PC-9 (cell line): ENCODE data around the gene RIF1. TPM values are rescaled to one million over a fixed set of nuclear protein-coding genes. Genes with fewer than 3 reads are reported as not detected.

Experiments used
- Bru-seq: library from RNA; stranded (reverse); fragments of 400-500 nt; gene quantifications from one replicate; lab custom pipeline; 2021; lab: Mats Ljungman, UMichigan
- BruChase-seq, 2 experiments: library from RNA; stranded (reverse); fragments of 400-500 nt; gene quantifications; one replicate each; lab custom pipeline; 2021; lab: Mats Ljungman, UMichigan
- BruUV-seq: library from RNA; stranded (reverse); fragments of 400-500 nt; replicated peaks from 2 replicates; lab custom pipeline; 2021; lab: Mats Ljungman, UMichigan
- CTCF ChIA-PET: fragments of 300-600 bp; sonication (Branson Sonifier 250); formaldehyde crosslinking; loops from one replicate; lab custom pipeline; 2022; ENCODE audit warnings: antibody characterized with exemption; lab: Charles Lee
- POLR2A ChIA-PET: fragments of 300-600 bp; sonication (Branson Sonifier 250); formaldehyde crosslinking; loops from one replicate; lab custom pipeline; 2022; ENCODE audit warnings: antibody characterized with exemption; ENCODE audit not compliant: unreplicated experiment; lab: Charles Lee
- DNase-seq, 2 experiments: peaks; one replicate each; pipeline versions ENCODE4 v3.0.0 to v3.0.0-alpha.2; 2015 to 2022; ENCODE audit warnings: mixed read lengths in 1 of 2
- H2AFZ ChIP-seq: fragments of 200-600 bp; sonication (generic); 2 replicates; pipeline ENCODE4 v1.8.1; 2017; ENCODE audit warnings: antibody characterized with exemption
- H3F3A ChIP-seq: fragments of 200-600 bp; sonication (generic); 2 replicates; pipeline ENCODE4 v1.8.1; 2017; ENCODE audit warnings: antibody characterized with exemption, mild to moderate bottlenecking, low read depth; ENCODE audit not compliant: insufficient read depth
- H3K27ac ChIP-seq: fragments of 200-600 bp; sonication (generic); 2 replicates; pipeline ENCODE4 v1.6.1; 2016; ENCODE audit warnings: mixed run types
- H3K27me3 ChIP-seq: fragments of 200-600 bp; sonication (generic); 2 replicates; pipeline ENCODE4 v1.6.1; 2016; ENCODE audit warnings: low read depth, mixed run types; ENCODE audit not compliant: insufficient read depth
- H3K36me3 ChIP-seq: fragments of 200-600 bp; sonication (generic); 2 replicates; pipeline ENCODE4 v1.6.1; 2016; ENCODE audit warnings: low read depth, mixed run types
- H3K4me1 ChIP-seq: fragments of 200-600 bp; sonication (generic); replicated peaks from 2 replicates; pipeline ENCODE4 v1.6.1; 2016; ENCODE audit warnings: mixed run types; ENCODE audit not compliant: insufficient read depth
- H3K4me2 ChIP-seq: fragments of 200-600 bp; sonication (generic); 2 replicates; pipeline ENCODE4 v1.6.1; 2017; ENCODE audit warnings: mixed run types
- H3K4me3 ChIP-seq: fragments of 200-600 bp; sonication (generic); 2 replicates; pipeline ENCODE4 v1.6.1; 2016; ENCODE audit warnings: mixed run types
- H3K79me2 ChIP-seq: fragments of 200-600 bp; sonication (generic); 2 replicates; pipeline ENCODE4 v1.6.1; 2017; ENCODE audit warnings: low read depth, mixed run types
- H3K9me2 ChIP-seq: fragments of 200-600 bp; sonication (generic); 2 replicates; pipeline ENCODE4 v1.8.1; 2017; ENCODE audit warnings: mild to moderate bottlenecking; ENCODE audit not compliant: insufficient read depth
- H3K9me3 ChIP-seq: fragments of 200-600 bp; sonication (generic); 2 replicates; pipeline ENCODE4 v1.8.1; 2016; ENCODE audit warnings: low read depth; ENCODE audit not compliant: insufficient read depth
- H4K20me1 ChIP-seq: fragments of 200-600 bp; sonication (generic); 2 replicates; pipeline ENCODE4 v1.8.1; 2017; ENCODE audit not compliant: insufficient read depth
- EZH2 ChIP-seq: fragments of 200-600 bp; sonication (generic); IDR thresholded peaks from 2 replicates; pipeline ENCODE4 v1.8.0; 2017; ENCODE audit warnings: antibody characterized with exemption, low read depth
- intact Hi-C: fragments of 100-400 bp; cut with micrococcal nuclease; formaldehyde crosslinking; loops from one replicate; pipeline ENCODE4 v1.10.0; 2022; ENCODE audit not compliant: unreplicated experiment
- long read RNA-seq: library from polyadenylated mRNA; stranded (forward); transcript quantifications from one replicate; pipeline ENCODE4 v2.0.0, GENCODE V29; 2022
- total RNA-seq: library from RNA; stranded (reverse); gene quantifications from 2 replicates; pipeline ENCODE4 v1.2.3, GENCODE V29; 2021
- TF ChIP-seq, protein P1 (sequence below): fragments of 200-600 bp; sonication (generic); conservative IDR thresholded peaks from 2 replicates; pipeline ENCODE4 v1.6.1; 2017; ENCODE audit warnings: mixed run types, antibody characterized with exemption, mild to moderate bottlenecking, moderate library complexity

Gene RIF1, protein sequence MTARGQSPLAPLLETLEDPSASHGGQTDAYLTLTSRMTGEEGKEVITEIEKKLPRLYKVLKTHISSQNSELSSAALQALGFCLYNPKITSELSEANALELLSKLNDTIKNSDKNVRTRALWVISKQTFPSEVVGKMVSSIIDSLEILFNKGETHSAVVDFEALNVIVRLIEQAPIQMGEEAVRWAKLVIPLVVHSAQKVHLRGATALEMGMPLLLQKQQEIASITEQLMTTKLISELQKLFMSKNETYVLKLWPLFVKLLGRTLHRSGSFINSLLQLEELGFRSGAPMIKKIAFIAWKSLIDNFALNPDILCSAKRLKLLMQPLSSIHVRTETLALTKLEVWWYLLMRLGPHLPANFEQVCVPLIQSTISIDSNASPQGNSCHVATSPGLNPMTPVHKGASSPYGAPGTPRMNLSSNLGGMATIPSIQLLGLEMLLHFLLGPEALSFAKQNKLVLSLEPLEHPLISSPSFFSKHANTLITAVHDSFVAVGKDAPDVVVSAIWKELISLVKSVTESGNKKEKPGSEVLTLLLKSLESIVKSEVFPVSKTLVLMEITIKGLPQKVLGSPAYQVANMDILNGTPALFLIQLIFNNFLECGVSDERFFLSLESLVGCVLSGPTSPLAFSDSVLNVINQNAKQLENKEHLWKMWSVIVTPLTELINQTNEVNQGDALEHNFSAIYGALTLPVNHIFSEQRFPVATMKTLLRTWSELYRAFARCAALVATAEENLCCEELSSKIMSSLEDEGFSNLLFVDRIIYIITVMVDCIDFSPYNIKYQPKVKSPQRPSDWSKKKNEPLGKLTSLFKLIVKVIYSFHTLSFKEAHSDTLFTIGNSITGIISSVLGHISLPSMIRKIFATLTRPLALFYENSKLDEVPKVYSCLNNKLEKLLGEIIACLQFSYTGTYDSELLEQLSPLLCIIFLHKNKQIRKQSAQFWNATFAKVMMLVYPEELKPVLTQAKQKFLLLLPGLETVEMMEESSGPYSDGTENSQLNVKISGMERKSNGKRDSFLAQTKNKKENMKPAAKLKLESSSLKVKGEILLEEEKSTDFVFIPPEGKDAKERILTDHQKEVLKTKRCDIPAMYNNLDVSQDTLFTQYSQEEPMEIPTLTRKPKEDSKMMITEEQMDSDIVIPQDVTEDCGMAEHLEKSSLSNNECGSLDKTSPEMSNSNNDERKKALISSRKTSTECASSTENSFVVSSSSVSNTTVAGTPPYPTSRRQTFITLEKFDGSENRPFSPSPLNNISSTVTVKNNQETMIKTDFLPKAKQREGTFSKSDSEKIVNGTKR (N-terminal part only)
- total RNA-seq (39.4 and 47.2 TPM in 2 replicates), Bru-seq, nascent RNA (percentile 95 among the genes with signal in this experiment), BruChase-seq, experiment 1, labeled RNA remaining after a 2-hour chase (percentile 93 among the genes with signal in this experiment), BruChase-seq, experiment 2, labeled RNA remaining after a 6-hour chase (percentile 95 among the genes with signal in this experiment)
- long read RNA-seq, full-length matches to known transcripts: 1 of 7 reads
- long read RNA-seq, partial matches to known transcripts: 2 of 7 reads
- long read RNA-seq, other reads (novel, unspliced or antisense): 4 of 7 reads

DNA sequence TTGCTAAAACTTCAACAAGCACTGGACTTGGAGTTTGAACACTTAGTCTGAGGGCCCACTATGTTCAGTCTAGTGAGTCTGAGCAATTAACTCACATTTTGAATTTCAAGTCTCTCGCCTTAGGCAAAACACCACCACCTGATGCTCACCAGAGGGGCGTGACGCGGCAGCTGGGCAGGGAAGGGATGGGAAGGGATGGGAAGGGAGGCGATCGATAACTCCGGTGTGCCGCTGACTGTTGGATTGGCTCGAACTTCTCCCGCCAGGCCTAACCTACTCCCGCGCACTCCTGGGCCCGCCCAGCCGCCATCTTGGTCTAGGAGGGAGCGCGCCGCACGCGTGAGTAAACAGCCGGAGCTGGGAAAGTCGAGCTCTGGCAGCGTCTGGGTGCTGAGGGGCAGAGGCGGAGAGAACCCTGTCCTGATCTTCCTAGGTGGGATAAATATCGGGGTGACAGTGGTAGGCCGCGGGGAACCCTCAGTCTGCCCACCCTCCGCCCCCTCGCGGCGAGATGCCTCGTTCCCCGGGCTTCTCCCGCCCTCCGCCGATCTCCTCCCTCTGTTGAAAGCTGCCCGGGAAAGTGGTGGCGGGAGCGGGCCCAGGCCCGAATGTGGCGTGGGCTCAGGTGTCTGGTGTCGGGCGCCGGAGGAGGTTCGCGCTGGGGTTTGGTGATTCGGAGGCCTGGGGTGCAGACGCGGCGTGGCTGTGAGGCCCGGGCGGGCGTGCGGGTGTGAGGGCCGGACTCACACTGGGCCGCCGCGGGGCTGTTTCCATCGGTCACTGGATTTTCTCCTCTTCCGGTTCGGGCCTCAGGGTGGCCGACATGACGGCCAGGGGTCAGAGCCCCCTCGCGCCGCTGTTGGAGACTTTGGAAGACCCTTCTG lies at the start of gene RIF1:
Gene RIF1 (plus strand): TSS at position 302 of the 884 bp plus-strand sequence. CDS start 522 bp downstream, at position 824.
- POLR2A ChIA-PET: no interaction called here
- peak within 1 kb of the TSS; percentile 80 for H3K27ac ChIP-seq
- peak within 1 kb of the TSS; percentile 76 for H2AFZ ChIP-seq
- peak within 1 kb of the TSS; percentile 81 for H3K4me3 ChIP-seq
- H3K27me3 ChIP-seq: no peaks in the 10 kb centered on the region
- peaks cover 12% of the 10 kb centered on the region; the same call in 1 of the 2 replicates for H3K36me3 ChIP-seq
- CTCF ChIA-PET: interaction anchor here (0.6 to 0.7 kb wide), 4 partner anchors 27 to 1470 kb away, joined by 3 to 24 read pairs (median 16); no protein-coding TSS in a partner anchor
- H3K79me2 ChIP-seq: peaks cover 41% of the 10 kb centered on the region
- TSS peak; percentile 68 for BruUV-seq
- H3K9me3 ChIP-seq: no peaks in the 10 kb centered on the region
- TF ChIP-seq EZH2: no peak
- TF ChIP-seq, protein P1, sequence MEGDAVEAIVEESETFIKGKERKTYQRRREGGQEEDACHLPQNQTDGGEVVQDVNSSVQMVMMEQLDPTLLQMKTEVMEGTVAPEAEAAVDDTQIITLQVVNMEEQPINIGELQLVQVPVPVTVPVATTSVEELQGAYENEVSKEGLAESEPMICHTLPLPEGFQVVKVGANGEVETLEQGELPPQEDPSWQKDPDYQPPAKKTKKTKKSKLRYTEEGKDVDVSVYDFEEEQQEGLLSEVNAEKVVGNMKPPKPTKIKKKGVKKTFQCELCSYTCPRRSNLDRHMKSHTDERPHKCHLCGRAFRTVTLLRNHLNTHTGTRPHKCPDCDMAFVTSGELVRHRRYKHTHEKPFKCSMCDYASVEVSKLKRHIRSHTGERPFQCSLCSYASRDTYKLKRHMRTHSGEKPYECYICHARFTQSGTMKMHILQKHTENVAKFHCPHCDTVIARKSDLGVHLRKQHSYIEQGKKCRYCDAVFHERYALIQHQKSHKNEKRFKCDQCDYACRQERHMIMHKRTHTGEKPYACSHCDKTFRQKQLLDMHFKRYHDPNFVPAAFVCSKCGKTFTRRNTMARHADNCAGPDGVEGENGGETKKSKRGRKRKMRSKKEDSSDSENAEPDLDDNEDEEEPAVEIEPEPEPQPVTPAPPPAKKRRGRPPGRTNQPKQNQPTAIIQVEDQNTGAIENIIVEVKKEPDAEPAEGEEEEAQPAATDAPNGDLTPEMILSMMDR: peak; percentile 57; the same call in 1 of the 2 replicates
- DNase-seq: peak; percentile 86 to 90
- no peaks in the 10 kb centered on the region for H3F3A ChIP-seq
- peak within 1 kb of the TSS; percentile 94 for H3K4me2 ChIP-seq
- peaks cover 6% of the 10 kb centered on the region for H4K20me1 ChIP-seq
- H3K4me1 ChIP-seq: peaks cover 9% of the 10 kb centered on the region; the same call in 1 of the 2 replicates
- H3K9me2 ChIP-seq: no peaks in the 10 kb centered on the region
- intact Hi-C loops: loop anchor here (1.0 kb wide), 1 partner anchor 121 kb away; the partner anchor contains the start of gene NMI

DNA sequence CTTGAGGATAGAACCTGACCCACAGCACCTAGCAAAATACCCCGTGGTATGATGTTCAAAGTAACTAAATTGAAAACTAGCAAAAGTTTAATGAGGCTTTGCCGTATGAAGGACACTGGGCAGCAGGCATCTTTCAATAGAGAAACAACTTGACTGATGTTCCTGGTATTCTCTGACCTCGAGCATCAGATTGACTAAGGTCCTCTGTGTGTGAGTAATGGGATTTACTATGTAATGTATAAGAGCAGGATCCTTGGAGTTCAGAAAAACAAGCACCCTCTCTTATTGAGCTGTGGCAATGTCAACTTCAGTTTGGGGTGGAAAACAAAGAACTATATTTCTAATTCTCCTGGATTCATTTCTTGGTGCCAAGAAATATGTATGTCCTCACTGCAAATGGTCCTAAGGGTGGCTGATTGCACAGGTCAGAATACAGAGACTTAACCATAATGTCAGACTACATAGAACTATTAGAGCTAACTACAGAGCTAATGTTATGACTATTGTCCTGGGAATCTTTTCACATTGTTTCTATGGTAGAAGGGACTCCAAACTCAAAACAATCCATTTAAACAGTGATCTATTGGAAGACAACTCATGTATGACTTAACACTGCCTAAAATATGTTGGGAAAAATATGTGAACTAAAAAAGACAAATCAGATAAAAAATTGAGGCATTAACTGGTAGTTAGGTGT lies 47.9 kb upstream of the RIF1 start:
- no peaks in the 10 kb centered on the region for H3K27me3 ChIP-seq
- no TSS peak for BruUV-seq
- no peaks in the 10 kb centered on the region for H3K36me3 ChIP-seq
- ChIA-PET CTCF (no interaction called here), POLR2A (no interaction called here)
- no peak overlapping the region for H3K4me3 ChIP-seq
- intact Hi-C loops: no loop called here
- H3K4me1 ChIP-seq: no peaks in the 10 kb centered on the region
- H3K4me2 ChIP-seq: no peak overlapping the region
- H2AFZ ChIP-seq: no peak overlapping the region
- no peaks in the 10 kb centered on the region for H3K9me3 ChIP-seq
- H4K20me1 ChIP-seq: no peaks in the 10 kb centered on the region
- H3K9me2 ChIP-seq: no peaks in the 10 kb centered on the region
- H3F3A ChIP-seq: no peaks in the 10 kb centered on the region
- H3K79me2 ChIP-seq: no peaks in the 10 kb centered on the region
- TF ChIP-seq, protein P1: no peak
- no peak overlapping the region for H3K27ac ChIP-seq
- DNase-seq: no peak
